ENCODE results near the gene PRRC1.

GRCh38 chr5:127587246-127587917 is 69.9 kb downstream of the PRRC1 start:
- TF ChIP-seq RBFOX2 (IDR thresholded peaks at IDR 0.05; ENCODE audit: low read depth, low read length) (no peak), CTCF (IDR thresholded peaks at IDR 0.05 in 2 of 3, conservative IDR thresholded peaks at IDR 0.05 in 1 of 3; ENCODE audit: insufficient read depth in 2 of 3, low read depth in 1 of 3, low read length in 3 of 3) (no peak), ZNF124 (CRISPR knock-in tag; IDR thresholded peaks at IDR 0.05) (no peak), ESRRA (IDR thresholded peaks at IDR 0.05; ENCODE audit: borderline replicate concordance, low read depth) (no peak)

Data from K562 (cell line).